A673 (cell line): Measurements from ENCODE around the gene MDM4. TPM values are rescaled to one million over a fixed set of nuclear protein-coding genes. Genes with fewer than 3 reads are reported as not detected.

Experiments used
- BruUV-seq: library from RNA; stranded (reverse); fragments of 400-500 nt; replicated peaks from 2 replicates; lab custom pipeline; 2021; lab: Mats Ljungman, UMichigan
- CTCF ChIA-PET: fragments of 300-600 bp; sonication (Branson Sonifier 250); formaldehyde crosslinking; loops from one replicate; lab custom pipeline; 2022; ENCODE audit warnings: antibody characterized with exemption; lab: Charles Lee
- POLR2A ChIA-PET: fragments of 300-600 bp; sonication (Branson Sonifier 250); formaldehyde crosslinking; loops from one replicate; lab custom pipeline; 2022; ENCODE audit warnings: antibody characterized with exemption; ENCODE audit not compliant: low non-redundant PET; lab: Charles Lee
- DNase-seq: peaks from one replicate; pipeline ENCODE4 v3.0.0-alpha.2; 2015; ENCODE audit warnings: low spot score
- H3K27ac ChIP-seq: fragments of 200-600 bp; sonication (generic); 2 replicates; pipeline ENCODE4 v1.5.1; 2016; ENCODE audit warnings: mixed run types, low read depth, mild to moderate bottlenecking, mixed read lengths, antibody characterized with exemption, low read length; ENCODE audit not compliant: poor library complexity, severe bottlenecking
- H3K27me3 ChIP-seq: fragments of 200-600 bp; sonication (generic); replicated peaks from 2 replicates; pipeline ENCODE4 v1.6.1; 2017; ENCODE audit warnings: mixed run types, low read depth, mild to moderate bottlenecking, mixed read lengths, antibody characterized with exemption, low read length; ENCODE audit not compliant: insufficient read depth, poor library complexity
- H3K36me3 ChIP-seq: fragments of 200-600 bp; sonication (generic); 2 replicates; pipeline ENCODE4 v1.6.1; 2016; ENCODE audit warnings: mixed run types, mild to moderate bottlenecking, mixed read lengths, antibody characterized with exemption, low read length; ENCODE audit not compliant: insufficient read depth, poor library complexity, severe bottlenecking
- H3K4me1 ChIP-seq: fragments of 200-600 bp; sonication (generic); 2 replicates; pipeline ENCODE4 v1.6.1; 2017; ENCODE audit warnings: mixed run types, mild to moderate bottlenecking, mixed read lengths, antibody characterized with exemption, low read length; ENCODE audit not compliant: insufficient read depth, poor library complexity, severe bottlenecking
- H3K4me3 ChIP-seq: fragments of 200-600 bp; sonication (generic); 2 replicates; pipeline ENCODE4 v1.5.1; 2016; ENCODE audit warnings: low read depth, mixed run types, mild to moderate bottlenecking, mixed read lengths, low read length; ENCODE audit not compliant: poor library complexity, severe bottlenecking
- H3K9me3 ChIP-seq: fragments of 200-600 bp; sonication (generic); 2 replicates; pipeline ENCODE4 v1.6.1; 2016; ENCODE audit warnings: mixed run types, low read depth, mild to moderate bottlenecking, mixed read lengths, antibody characterized with exemption, low read length; ENCODE audit not compliant: poor library complexity, severe bottlenecking
- EZH2 ChIP-seq: fragments of 200-600 bp; sonication (generic); IDR thresholded peaks from 2 replicates; pipeline ENCODE4 v1.6.1; 2017; ENCODE audit warnings: borderline replicate concordance, low read depth, mild to moderate bottlenecking, mixed read lengths, antibody characterized with exemption, low read length; ENCODE audit not compliant: poor library complexity, severe bottlenecking
- intact Hi-C: fragments of 100-400 bp; cut with micrococcal nuclease; formaldehyde crosslinking; loops from one replicate; pipeline ENCODE4 v1.10.0; 2022; ENCODE audit not compliant: unreplicated experiment
- total RNA-seq: library from RNA; stranded (reverse); gene quantifications from 2 replicates; pipeline ENCODE4 v1.2.3, GENCODE V29; 2021
- TF ChIP-seq, protein P1 (sequence below): fragments of 300-800, 200-600 bp; sonication (generic); conservative IDR thresholded peaks from 2 replicates; pipeline ENCODE4 v1.5.1; 2017; ENCODE audit warnings: low read depth, mild to moderate bottlenecking, antibody characterized with exemption, low read length, moderate library complexity, mixed read lengths

MDM4 gene
- total RNA-seq, 1 experiment from 2014 or later, result 71.3 TPM

GRCh38 chr1:204505674-204506200, 10.5 kb upstream of the MDM4 start:
- BruUV-seq, result no TSS peak
- POLR2A ChIA-PET, result interaction anchor here (0.7 to 0.9 kb wide), 2 partner anchors 10 to 315 kb away, joined by 3 to 6 read pairs; no protein-coding TSS in a partner anchor
- CTCF ChIA-PET, result interaction anchor here (0.7 kb wide), 2 partner anchors 70 to 332 kb away, joined by 5 read pairs; no protein-coding TSS in a partner anchor
- H3K4me1 ChIP-seq, result peaks cover 24% of the 10 kb centered on the region
- intact Hi-C loops, result loop anchor here (5.0 kb wide), 1 partner anchor 643 kb away; the partner anchor contains the start of gene SNRPE
- peak overlapping the region; percentile 59 for H3K4me3 ChIP-seq
- TF ChIP-seq EZH2, result no peak
- DNase-seq, result peak; percentile 49
- H3K36me3 ChIP-seq, result no peaks in the 10 kb centered on the region
- peak overlapping the region; percentile 47 for H3K27ac ChIP-seq
- H3K9me3 ChIP-seq, result no peaks in the 10 kb centered on the region
- H3K27me3 ChIP-seq, result no peaks in the 10 kb centered on the region

GRCh38 chr1:204506201-204506968, 9.8 kb upstream of the MDM4 start:
- H3K36me3 ChIP-seq, result no peaks in the 10 kb centered on the region
- peak overlapping the region; percentile 97 for H3K27ac ChIP-seq
- CTCF ChIA-PET, result interaction anchor here (0.6 to 1.6 kb wide), 2 partner anchors 60 to 96 kb away, joined by 4 to 13 read pairs; no protein-coding TSS in a partner anchor
- peaks cover 4% of the 10 kb centered on the region for H3K27me3 ChIP-seq
- H3K4me1 ChIP-seq, result peaks cover 24% of the 10 kb centered on the region
- DNase-seq, result peak; percentile 96
- intact Hi-C loops, result loop anchor here (5.0 kb wide), 1 partner anchor 644 kb away; the partner anchor contains the start of gene SNRPE
- no peak for TF ChIP-seq EZH2
- TF ChIP-seq, protein P1, sequence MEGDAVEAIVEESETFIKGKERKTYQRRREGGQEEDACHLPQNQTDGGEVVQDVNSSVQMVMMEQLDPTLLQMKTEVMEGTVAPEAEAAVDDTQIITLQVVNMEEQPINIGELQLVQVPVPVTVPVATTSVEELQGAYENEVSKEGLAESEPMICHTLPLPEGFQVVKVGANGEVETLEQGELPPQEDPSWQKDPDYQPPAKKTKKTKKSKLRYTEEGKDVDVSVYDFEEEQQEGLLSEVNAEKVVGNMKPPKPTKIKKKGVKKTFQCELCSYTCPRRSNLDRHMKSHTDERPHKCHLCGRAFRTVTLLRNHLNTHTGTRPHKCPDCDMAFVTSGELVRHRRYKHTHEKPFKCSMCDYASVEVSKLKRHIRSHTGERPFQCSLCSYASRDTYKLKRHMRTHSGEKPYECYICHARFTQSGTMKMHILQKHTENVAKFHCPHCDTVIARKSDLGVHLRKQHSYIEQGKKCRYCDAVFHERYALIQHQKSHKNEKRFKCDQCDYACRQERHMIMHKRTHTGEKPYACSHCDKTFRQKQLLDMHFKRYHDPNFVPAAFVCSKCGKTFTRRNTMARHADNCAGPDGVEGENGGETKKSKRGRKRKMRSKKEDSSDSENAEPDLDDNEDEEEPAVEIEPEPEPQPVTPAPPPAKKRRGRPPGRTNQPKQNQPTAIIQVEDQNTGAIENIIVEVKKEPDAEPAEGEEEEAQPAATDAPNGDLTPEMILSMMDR, result no peak
- no TSS peak for BruUV-seq
- no peaks in the 10 kb centered on the region for H3K9me3 ChIP-seq
- H3K4me3 ChIP-seq, result peak overlapping the region; percentile 59
- POLR2A ChIA-PET, result interaction anchor here (0.7 to 0.9 kb wide), 2 partner anchors 11 to 316 kb away, joined by 3 to 6 read pairs; no protein-coding TSS in a partner anchor

DNA sequence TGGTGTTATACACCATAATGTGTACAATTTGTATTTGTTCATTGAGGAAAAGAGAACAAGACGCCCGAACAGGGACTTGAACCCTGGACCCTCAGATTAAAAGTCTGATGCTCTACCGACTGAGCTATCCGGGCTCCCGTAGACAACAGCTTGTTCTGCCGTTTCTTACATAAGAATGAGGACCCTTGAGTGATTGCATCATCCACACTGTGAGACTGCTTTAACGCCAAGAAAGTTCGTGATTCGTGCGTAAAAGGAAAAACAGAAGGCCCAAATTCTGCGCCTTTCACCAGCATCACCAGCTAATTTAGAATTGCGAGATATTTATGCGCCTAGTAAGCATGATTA, 9.3 kb upstream of the MDM4 start:
- TF ChIP-seq EZH2, result no peak
- TF ChIP-seq, protein P1, result no peak
- H3K27me3 ChIP-seq, result peaks cover 4% of the 10 kb centered on the region
- peak overlapping the region; percentile 59 for H3K4me3 ChIP-seq
- H3K36me3 ChIP-seq, result no peaks in the 10 kb centered on the region
- intact Hi-C loops, result loop anchor here (5.0 kb wide), 1 partner anchor 645 kb away; the partner anchor contains the start of gene SNRPE
- peak; percentile 95 for DNase-seq
- ChIA-PET POLR2A (no interaction called here), CTCF (interaction anchor here (0.6 to 1.6 kb wide), 3 partner anchors 61 to 96 kb away, joined by 3 to 13 read pairs (median 4); no protein-coding TSS in a partner anchor)
- H3K27ac ChIP-seq, result peak overlapping the region; percentile 97
- no TSS peak for BruUV-seq
- H3K4me1 ChIP-seq, result peaks cover 24% of the 10 kb centered on the region
- H3K9me3 ChIP-seq, result no peaks in the 10 kb centered on the region
